ENCODE results near the gene KLF2. TPM values are rescaled to one million over a fixed set of nuclear protein-coding genes. Genes with fewer than 3 reads are reported as not detected.
"Not testable (repeated sequence)": the region's sequence is repeated elsewhere in the genome, so short reads cannot be mapped to it uniquely, and the experiment has no call there.

KLF2 gene
- total RNA-seq, 1 experiment from 2014 or later, result 2.3 TPM

- no peaks in the 10 kb centered on the region for H3K36me3 ChIP-seq
- DNase-seq, result no peak
- peak overlapping the region; percentile 73 for H3K27ac ChIP-seq
- H3K4me1 ChIP-seq, result peaks cover 22% of the 10 kb centered on the region
- peak overlapping the region; percentile 36 for H3K4me3 ChIP-seq
- H3K27me3 ChIP-seq, result no peaks in the 10 kb centered on the region
- H3K9me3 ChIP-seq (replicated peaks), result no peaks in the 10 kb centered on the region
These were observed 13.3 kb downstream of the KLF2 start for GRCh38 chr19:16337809-16338469.

GRCh38 chr19:16338470-16339360 lies 14.1 kb downstream of the KLF2 start:
- Histone ChIP-seq H3K4me1 (peaks cover 22% of the 10 kb centered on the region), H3K4me3 (peak overlapping the region; percentile 36), H3K36me3 (no peaks in the 10 kb centered on the region), H3K27me3 (no peaks in the 10 kb centered on the region), H3K27ac (peak overlapping the region; percentile 73), H3K9me3 (replicated peaks) (no peaks in the 10 kb centered on the region)
- DNase-seq, result peak; percentile 70 to 75

DNA sequence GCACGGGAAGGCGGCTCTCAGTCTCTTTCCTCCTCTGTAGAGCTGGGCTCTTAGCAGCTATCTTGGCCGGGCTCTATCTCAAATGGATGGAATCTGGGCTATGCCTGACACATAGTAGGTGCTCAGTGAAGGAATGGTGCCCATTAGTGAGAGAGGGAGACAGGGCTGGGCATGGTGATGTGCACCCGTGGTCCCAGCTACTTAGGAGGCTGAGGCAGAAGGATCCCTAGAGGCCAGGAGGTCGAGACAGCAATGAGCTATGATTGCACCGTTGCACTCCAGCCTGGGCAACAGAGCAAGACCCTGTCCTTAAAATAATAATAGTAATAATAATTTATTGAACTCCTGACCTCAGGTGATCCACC lies 14.7 kb downstream of the KLF2 start:
- Histone ChIP-seq H3K27ac (peak overlapping the region; percentile 73; the same call in 1 of the 2 replicates), H3K9me3 (replicated peaks) (no peaks in the 10 kb centered on the region), H3K27me3 (no peaks in the 10 kb centered on the region), H3K4me3 (no peak overlapping the region), H3K4me1 (peaks cover 22% of the 10 kb centered on the region), H3K36me3 (no peaks in the 10 kb centered on the region)
- DNase-seq, result no peak

- Histone ChIP-seq H3K9me3 (replicated peaks) (no peaks in the 10 kb centered on the region), H3K36me3 (no peaks in the 10 kb centered on the region), H3K27ac (no peak overlapping the region), H3K4me3 (no peak overlapping the region), H3K27me3 (no peaks in the 10 kb centered on the region), H3K4me1 (peaks cover 22% of the 10 kb centered on the region)
- no peak for DNase-seq
These were observed 15.5 kb downstream of the KLF2 start for GRCh38 chr19:16340092-16340491.

- no peak overlapping the region for H3K27ac ChIP-seq
- no peaks in the 10 kb centered on the region for H3K36me3 ChIP-seq
- no peak overlapping the region for H3K4me3 ChIP-seq
- H3K27me3 ChIP-seq, result no peaks in the 10 kb centered on the region
- DNase-seq, result no peak
- H3K9me3 ChIP-seq (replicated peaks), result no peaks in the 10 kb centered on the region
- H3K4me1 ChIP-seq, result peaks cover 22% of the 10 kb centered on the region
These were observed 16.0 kb downstream of the KLF2 start for GRCh38 chr19:16340654-16341053.

- peak; percentile 51 to 54 for DNase-seq
- Histone ChIP-seq H3K4me3 (no peak overlapping the region), H3K27me3 (no peaks in the 10 kb centered on the region), H3K27ac (no peak overlapping the region), H3K9me3 (replicated peaks) (no peaks in the 10 kb centered on the region), H3K36me3 (no peaks in the 10 kb centered on the region), H3K4me1 (peaks cover 22% of the 10 kb centered on the region)
These were observed 17.5 kb downstream of the KLF2 start for GRCh38 chr19:16342002-16342715.

GRCh38 chr19:16343156-16343555 lies 18.5 kb downstream of the KLF2 start:
- Histone ChIP-seq H3K9me3 (replicated peaks) (no peaks in the 10 kb centered on the region), H3K4me1 (peaks cover 18% of the 10 kb centered on the region), H3K27ac (no peak overlapping the region), H3K27me3 (no peaks in the 10 kb centered on the region), H3K36me3 (no peaks in the 10 kb centered on the region), H3K4me3 (no peak overlapping the region)
- DNase-seq, result no peak

DNA sequence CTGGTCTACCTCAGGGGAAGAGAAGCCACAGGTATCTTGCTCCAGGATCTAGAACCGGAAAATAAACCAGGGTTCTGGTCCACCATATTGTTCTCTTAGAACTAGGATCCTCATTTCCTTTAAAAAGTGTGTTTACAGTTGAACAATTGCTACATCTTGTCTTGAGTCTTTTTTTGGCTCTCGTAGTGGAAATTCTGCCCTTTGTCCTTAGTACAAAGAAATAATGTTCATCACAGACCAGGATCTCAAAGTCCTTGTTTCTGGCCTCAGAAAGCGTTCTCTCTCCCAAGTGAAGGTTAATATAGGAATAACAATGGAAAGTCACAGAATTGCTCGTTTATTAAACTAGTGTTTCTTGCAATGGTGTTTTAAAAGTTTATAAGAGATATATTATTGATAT lies 20.8 kb downstream of the KLF2 start:
- DNase-seq, result no peak

GRCh38 chr19:16347099-16347498 lies 22.5 kb downstream of the KLF2 start:
- not testable (repeated sequence) for H3K4me1 ChIP-seq; H3K27me3 ChIP-seq; H3K9me3 ChIP-seq (replicated peaks); H3K36me3 ChIP-seq; DNase-seq; H3K4me3 ChIP-seq; H3K27ac ChIP-seq

More for the DNA sequence above, 20.8 kb downstream of the KLF2 start:
- Histone ChIP-seq H3K9me3 (replicated peaks) (no peaks in the 10 kb centered on the region), H3K27ac (no peak overlapping the region), H3K36me3 (no peaks in the 10 kb centered on the region), H3K4me3 (no peak overlapping the region), H3K4me1 (no peaks in the 10 kb centered on the region), H3K27me3 (no peaks in the 10 kb centered on the region)

DNA sequence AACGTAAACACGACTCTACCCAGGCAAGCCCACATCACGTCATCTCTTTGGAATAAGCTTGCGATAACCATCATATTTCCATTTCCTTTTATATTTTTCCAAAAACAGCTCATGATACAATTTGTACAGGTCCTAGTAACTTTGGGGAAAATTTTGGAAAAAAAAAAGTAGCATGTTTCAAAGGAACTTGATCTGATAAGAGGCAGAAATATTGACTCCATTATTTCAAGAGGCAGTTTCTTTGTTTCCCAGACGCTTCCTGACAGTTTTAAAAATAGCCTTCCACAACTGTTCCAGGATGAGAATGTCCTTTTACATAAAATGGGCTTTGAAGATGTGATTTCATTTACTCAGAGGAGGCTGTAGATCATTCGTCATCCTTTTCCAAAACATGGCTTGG lies 23.1 kb downstream of the KLF2 start:
- H3K9me3 ChIP-seq (replicated peaks), result no peaks in the 10 kb centered on the region
- H3K4me3 ChIP-seq, result no peak overlapping the region
- no peaks in the 10 kb centered on the region for H3K4me1 ChIP-seq
- no peak overlapping the region for H3K27ac ChIP-seq
- no peaks in the 10 kb centered on the region for H3K27me3 ChIP-seq
- no peak for DNase-seq
- H3K36me3 ChIP-seq, result no peaks in the 10 kb centered on the region

- no peaks in the 10 kb centered on the region for H3K9me3 ChIP-seq (replicated peaks)
- DNase-seq, result no peak
- H3K36me3 ChIP-seq, result peaks cover 3% of the 10 kb centered on the region; the same call in 1 of the 2 replicates
These were observed 25.0 kb downstream of the KLF2 start for GRCh38 chr19:16349551-16350152.

DNA sequence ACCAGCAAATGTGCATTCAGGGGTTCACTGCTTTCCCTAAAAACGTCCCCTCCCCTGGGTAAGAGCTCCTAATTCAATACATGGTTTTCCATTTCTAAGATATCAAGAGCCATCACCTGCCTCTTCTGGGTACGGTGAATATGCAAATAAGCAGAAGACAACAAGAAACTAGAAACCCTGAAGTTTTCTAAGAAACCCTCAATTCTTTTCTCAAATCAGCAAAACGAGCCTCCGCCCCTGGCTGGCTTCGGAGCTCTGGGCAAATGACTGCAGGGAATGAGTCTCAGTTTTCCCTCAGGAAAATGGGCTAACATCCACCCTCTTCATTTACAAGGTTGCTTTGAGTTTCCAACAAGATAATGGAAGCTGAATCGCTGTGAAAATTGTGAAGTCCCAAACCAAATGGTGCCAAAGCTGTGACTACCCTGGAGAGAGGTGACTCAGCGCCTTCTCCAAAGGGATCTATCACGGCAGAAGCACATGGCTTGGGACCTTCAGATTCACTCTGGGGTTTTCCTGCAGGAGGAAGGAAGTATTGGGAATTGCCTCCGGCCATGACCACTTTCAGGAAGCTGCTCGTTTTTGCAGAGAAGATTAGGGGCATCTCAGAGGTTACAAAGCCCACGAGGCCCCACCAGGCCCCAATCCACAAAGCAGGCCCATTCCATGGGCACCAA lies 26.6 kb downstream of the KLF2 start:
- Histone ChIP-seq H3K4me1 (no peaks in the 10 kb centered on the region), H3K4me3 (no peak overlapping the region), H3K27me3 (no peaks in the 10 kb centered on the region), H3K36me3 (peaks cover 3% of the 10 kb centered on the region; the same call in 1 of the 2 replicates), H3K9me3 (replicated peaks) (no peaks in the 10 kb centered on the region), H3K27ac (no peak overlapping the region)
- DNase-seq, result peak in 1 of 2 experiments; percentile 22

More at GRCh38 chr19:16349551-16350152, 25.0 kb downstream of the KLF2 start:
- Histone ChIP-seq H3K4me1 (no peaks in the 10 kb centered on the region), H3K4me3 (no peak overlapping the region), H3K27ac (no peak overlapping the region), H3K27me3 (no peaks in the 10 kb centered on the region)

DNA sequence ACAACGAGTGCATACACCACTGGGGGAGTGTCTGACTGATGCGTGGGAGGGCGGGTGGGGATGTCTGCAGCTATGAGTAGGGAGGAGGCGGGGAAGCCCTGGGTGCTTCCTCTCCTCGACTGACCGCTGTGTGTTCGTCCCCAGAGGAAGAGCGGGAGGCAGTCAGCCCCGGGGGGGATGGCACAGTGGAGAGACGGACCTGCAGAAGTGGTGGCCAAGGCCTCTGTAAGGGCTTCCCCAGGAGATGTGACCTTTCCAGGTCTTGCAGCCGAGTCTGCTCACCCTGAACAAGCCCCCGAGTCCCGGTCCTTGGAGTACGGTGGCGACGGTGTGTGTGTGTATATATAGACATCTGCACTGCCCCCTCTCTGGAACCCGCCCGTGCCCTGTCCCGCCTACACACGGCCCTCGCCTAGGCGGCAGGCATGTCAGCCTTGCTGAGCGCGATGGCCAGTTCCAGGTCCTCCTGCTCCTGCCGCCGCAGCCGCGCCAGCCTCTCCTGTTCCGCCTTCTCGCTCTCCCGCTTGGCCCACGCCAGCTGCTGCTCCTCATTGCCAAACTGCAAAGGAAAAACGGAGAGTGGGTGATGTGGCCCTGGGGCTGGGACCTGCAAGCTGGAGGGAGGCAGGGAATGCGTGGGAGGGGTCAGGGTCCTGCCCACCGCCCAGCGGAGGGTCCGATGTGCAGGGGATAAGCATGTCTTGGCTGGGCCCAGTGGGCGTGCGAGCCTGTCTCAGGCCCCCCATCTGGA lies 30.8 kb downstream of the KLF2 start:
- H3K9me3 ChIP-seq (replicated peaks), result no peaks in the 10 kb centered on the region
- H3K4me1 ChIP-seq, result no peaks in the 10 kb centered on the region
- H3K4me3 ChIP-seq, result no peak overlapping the region
- no peak overlapping the region for H3K27ac ChIP-seq
- peaks cover 6% of the 10 kb centered on the region for H3K36me3 ChIP-seq
- DNase-seq, result no peak
- H3K27me3 ChIP-seq, result no peaks in the 10 kb centered on the region

GRCh38 chr19:16358456-16358855 lies 33.8 kb downstream of the KLF2 start:
- H3K9me3 ChIP-seq (replicated peaks), result no peaks in the 10 kb centered on the region
- peaks cover 6% of the 10 kb centered on the region for H3K36me3 ChIP-seq
- no peak for DNase-seq
- no peak overlapping the region for H3K4me3 ChIP-seq
- no peaks in the 10 kb centered on the region for H3K27me3 ChIP-seq
- H3K27ac ChIP-seq, result no peak overlapping the region
- H3K4me1 ChIP-seq, result no peaks in the 10 kb centered on the region

Measured in SJCRH30 (cell line).